ENCODE results near the gene RHOT2. TPM values are rescaled to one million over a fixed set of nuclear protein-coding genes. Genes with fewer than 3 reads are reported as not detected.

Gene RHOT2
- total and polyA plus RNA-seq, 12 donors, result 34.7 to 462 (median 89.2) TPM

DNA sequence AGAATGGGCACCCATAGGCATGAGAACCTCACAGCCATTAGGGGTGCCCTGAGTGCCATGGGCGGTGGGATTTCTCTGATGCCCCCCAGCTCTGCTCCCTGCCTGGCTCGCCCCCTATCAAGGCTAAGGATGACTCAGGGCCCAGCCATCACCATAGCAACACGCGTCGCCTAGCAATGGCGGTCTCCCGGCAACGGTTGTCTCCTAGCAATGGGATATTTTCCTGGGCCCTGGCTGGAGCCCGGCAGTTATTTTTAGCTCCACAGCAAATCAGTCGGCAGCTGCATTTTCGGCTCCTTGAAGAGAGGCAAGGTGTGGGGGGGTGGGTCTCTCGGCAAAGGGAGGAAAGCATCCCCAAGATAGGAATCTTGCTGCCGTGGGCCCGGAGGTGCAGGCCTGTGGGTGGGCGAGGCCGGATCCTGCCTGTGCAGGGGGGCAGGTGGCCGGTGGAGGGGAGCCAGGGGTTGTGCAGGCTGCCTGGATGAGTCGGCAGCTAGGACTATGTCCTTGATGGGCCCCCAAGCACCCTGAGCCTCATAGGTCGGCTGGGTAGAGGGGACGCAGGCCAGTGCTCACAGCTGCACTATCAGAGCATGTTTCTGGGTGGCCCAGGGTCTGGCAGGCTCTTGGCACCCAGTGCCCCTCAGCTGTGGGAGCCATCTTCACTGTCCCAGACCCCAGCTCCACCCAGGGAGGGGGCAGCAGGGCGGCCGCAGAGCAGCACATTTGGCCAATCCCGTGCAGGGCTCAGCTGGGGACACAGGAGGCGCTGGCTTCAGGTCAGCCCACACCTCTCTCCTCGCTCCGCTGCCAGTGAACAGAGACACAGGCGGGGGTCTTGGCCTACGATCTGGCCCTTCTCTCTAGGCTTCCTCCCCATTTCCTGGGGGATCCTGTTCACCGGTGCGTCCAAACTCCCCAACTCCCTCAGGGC lies 41.9 kb downstream of the RHOT2 start:
- Histone ChIP-seq H3K4me1 (replicated peaks in 1 of 2) (peaks cover 5 to 11% of the 10 kb centered on the region in 2 donors), H3K27ac (peak overlapping the region in 1 of 5 donors; percentile 60), H3K27me3 (peaks cover 25% of the 10 kb centered on the region), H3K4me3 (no peak overlapping the region), H3K36me3 (replicated peaks in 1 of 2) (no peaks in the 10 kb centered on the region), H3K9me3 (replicated peaks in 1 of 3) (no peaks in the 10 kb centered on the region)
- TF ChIP-seq, protein P1, sequence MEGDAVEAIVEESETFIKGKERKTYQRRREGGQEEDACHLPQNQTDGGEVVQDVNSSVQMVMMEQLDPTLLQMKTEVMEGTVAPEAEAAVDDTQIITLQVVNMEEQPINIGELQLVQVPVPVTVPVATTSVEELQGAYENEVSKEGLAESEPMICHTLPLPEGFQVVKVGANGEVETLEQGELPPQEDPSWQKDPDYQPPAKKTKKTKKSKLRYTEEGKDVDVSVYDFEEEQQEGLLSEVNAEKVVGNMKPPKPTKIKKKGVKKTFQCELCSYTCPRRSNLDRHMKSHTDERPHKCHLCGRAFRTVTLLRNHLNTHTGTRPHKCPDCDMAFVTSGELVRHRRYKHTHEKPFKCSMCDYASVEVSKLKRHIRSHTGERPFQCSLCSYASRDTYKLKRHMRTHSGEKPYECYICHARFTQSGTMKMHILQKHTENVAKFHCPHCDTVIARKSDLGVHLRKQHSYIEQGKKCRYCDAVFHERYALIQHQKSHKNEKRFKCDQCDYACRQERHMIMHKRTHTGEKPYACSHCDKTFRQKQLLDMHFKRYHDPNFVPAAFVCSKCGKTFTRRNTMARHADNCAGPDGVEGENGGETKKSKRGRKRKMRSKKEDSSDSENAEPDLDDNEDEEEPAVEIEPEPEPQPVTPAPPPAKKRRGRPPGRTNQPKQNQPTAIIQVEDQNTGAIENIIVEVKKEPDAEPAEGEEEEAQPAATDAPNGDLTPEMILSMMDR (IDR thresholded peaks at IDR 0.05), result no peak
- TF ChIP-seq POLR2A (IDR thresholded peaks at IDR 0.05), result no peak
- WGBS, 4 donors, result 9 to 28% (median 20%) methylated on average over 9 to 30 of the region's 30 CpGs
- intact Hi-C loops (cut with DNase I), result loop anchor here (5.0 to 10.0 kb wide), 4 partner anchors 72 to 347 kb away; partner anchors contain the start of genes CHTF18 (in 1 of the 2) and RPUSD1 (in 1 of the 2)
- peak; percentile 64 to 95 (median 81) for DNase-seq

DNA sequence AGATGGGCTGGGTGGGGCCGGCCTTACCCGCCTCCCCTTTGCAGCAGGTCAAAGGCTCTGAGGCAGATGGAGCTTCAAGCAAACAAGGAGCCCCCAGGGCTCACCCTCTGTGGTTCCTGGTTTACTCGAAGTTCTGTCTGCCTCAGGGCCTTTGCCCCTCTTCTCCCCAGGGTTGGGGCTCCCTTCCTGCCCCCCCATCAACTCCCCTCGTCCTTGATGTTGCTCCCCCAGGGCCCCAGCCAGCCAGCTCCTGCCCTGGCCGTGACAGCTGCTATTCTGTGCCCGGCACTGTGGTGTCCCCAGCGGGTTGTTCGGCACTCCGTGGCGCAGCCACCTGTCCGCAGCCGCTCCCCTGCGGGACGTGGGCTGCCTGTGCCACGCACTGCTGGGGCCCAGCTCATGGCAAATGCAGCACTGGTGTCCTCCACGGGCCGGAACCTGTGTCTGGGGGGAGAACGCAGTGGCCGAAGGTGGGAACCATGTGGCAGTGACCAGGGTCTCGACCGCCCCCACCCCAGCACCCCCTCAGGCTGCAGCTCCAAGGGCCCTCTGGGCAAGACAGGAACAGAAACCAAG lies 42.7 kb downstream of the RHOT2 start:
- intact Hi-C loops (cut with DNase I), result loop anchor here (5.0 to 10.0 kb wide), 3 partner anchors 77 to 347 kb away; partner anchors contain the start of genes CHTF18 (in 1 of the 2) and RPUSD1 (in 1 of the 2)
- Histone ChIP-seq H3K4me1 (replicated peaks in 1 of 2) (peaks cover 6 to 11% of the 10 kb centered on the region in 2 donors), H3K27me3 (peaks cover 17% of the 10 kb centered on the region), H3K36me3 (replicated peaks in 1 of 2) (no peaks in the 10 kb centered on the region), H3K27ac (peak overlapping the region in 1 of 5 donors; percentile 60), H3K9me3 (replicated peaks in 1 of 3) (no peaks in the 10 kb centered on the region), H3K4me3 (no peak overlapping the region)
- no peak for DNase-seq
- 22 to 60% (median 58%) methylated on average over 6 to 21 of the region's 21 CpGs for WGBS, 4 donors
- no peak for TF ChIP-seq POLR2A (IDR thresholded peaks at IDR 0.05)
- TF ChIP-seq, protein P1 (IDR thresholded peaks at IDR 0.05), result no peak

DNA sequence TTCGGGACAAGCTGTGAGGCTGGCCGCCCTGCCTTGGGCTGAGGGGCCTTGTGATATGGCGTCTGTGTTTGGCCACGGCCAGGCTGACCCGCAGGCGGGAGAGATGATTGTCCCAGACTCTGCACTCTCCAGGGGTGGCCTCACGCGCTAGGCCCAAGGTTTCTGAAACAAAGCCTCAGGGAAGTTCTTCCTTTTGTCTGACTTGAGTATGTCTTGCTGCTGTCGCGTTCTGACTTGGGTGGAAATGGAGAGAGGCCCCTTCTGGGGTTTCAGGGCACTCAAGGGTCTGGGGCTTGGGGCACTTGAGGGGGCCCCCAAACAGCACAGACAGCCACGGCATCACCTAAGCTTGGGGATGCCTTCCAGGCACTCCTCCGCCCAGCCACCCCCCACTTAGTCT lies 43.2 kb downstream of the RHOT2 start:
- Histone ChIP-seq H3K27ac (peak overlapping the region in 1 of 5 donors; percentile 60), H3K27me3 (peaks cover 16% of the 10 kb centered on the region), H3K36me3 (replicated peaks in 1 of 2) (no peaks in the 10 kb centered on the region), H3K4me3 (no peak overlapping the region), H3K4me1 (replicated peaks in 1 of 2) (peaks cover 11 to 15% of the 10 kb centered on the region in 2 donors), H3K9me3 (replicated peaks in 1 of 3) (no peaks in the 10 kb centered on the region)
- 55 to 70% (median 63%) methylated on average over 4 to 12 of the region's 12 CpGs for WGBS, 4 donors
- TF ChIP-seq, protein P1 (IDR thresholded peaks at IDR 0.05), result no peak
- TF ChIP-seq POLR2A (IDR thresholded peaks at IDR 0.05), result no peak
- no peak for DNase-seq
- intact Hi-C loops (cut with DNase I), result loop anchor here (5.0 to 10.0 kb wide), 3 partner anchors 76 to 346 kb away; partner anchors contain the start of genes CHTF18 (in 1 of the 2) and RPUSD1 (in 1 of the 2)

Data from adrenal gland (tissue), 12 donors.